GM21390 (cell line): ENCODE measurements around the gene RABGAP1.

Source experiments
- ATAC-seq: cut with Tn5 transposase; IDR thresholded peaks from one replicate; pipeline ENCODE4 v1.9.1; 2021; ENCODE audit not compliant: unreplicated experiment

Gene RABGAP1

GRCh38 chr9:123107639-123108285 lies 166.9 kb downstream of the RABGAP1 start:
- no peak for ATAC-seq

- ATAC-seq, result no peak
Observed at GRCh38 chr9:123108976-123109375, 168.2 kb downstream of the RABGAP1 start.

GRCh38 chr9:123109540-123110279 lies 168.9 kb downstream of the RABGAP1 start:
- ATAC-seq, result no peak

- no peak for ATAC-seq
Observed at GRCh38 chr9:123111427-123112014, 170.7 kb downstream of the RABGAP1 start.

- ATAC-seq, result no peak
Observed at GRCh38 chr9:123112015-123112975, 171.5 kb downstream of the RABGAP1 start.

GRCh38 chr9:123113185-123113584 lies 172.4 kb downstream of the RABGAP1 start:
- ATAC-seq, result no peak

- ATAC-seq, result no peak
Observed at GRCh38 chr9:123115146-123115913, 174.5 kb downstream of the RABGAP1 start.

GRCh38 chr9:123116036-123116435 lies 175.2 kb downstream of the RABGAP1 start:
- ATAC-seq, result no peak

GRCh38 chr9:123119566-123119965 lies 178.7 kb downstream of the RABGAP1 start:
- ATAC-seq, result no peak

- ATAC-seq, result no peak
Observed at GRCh38 chr9:123120131-123120530, 179.3 kb downstream of the RABGAP1 start.

GRCh38 chr9:123120953-123121352 lies 180.1 kb downstream of the RABGAP1 start:
- ATAC-seq, result no peak

GRCh38 chr9:123121457-123121856 lies 180.6 kb downstream of the RABGAP1 start:
- no peak for ATAC-seq

- no peak for ATAC-seq
Observed at GRCh38 chr9:123127512-123128075, 186.8 kb downstream of the RABGAP1 start.

- ATAC-seq, result no peak
Observed at GRCh38 chr9:123128591-123128990, 187.8 kb downstream of the RABGAP1 start.

GRCh38 chr9:123129423-123129822 lies 188.6 kb downstream of the RABGAP1 start:
- no peak for ATAC-seq

GRCh38 chr9:123131258-123131657 lies 190.4 kb downstream of the RABGAP1 start:
- ATAC-seq, result no peak

- ATAC-seq, result no peak
Observed at GRCh38 chr9:123131993-123132392, 191.2 kb downstream of the RABGAP1 start.

GRCh38 chr9:123132696-123133095 lies 191.9 kb downstream of the RABGAP1 start:
- ATAC-seq, result no peak

- no peak for ATAC-seq
Observed at GRCh38 chr9:123135430-123135829, 194.6 kb downstream of the RABGAP1 start.

- ATAC-seq, result no peak
Observed at GRCh38 chr9:123138163-123138562, 197.3 kb downstream of the RABGAP1 start.
